GM12892 (cell line): ENCODE data around the gene PRAME.
"Not testable (repeated sequence)": the region's sequence is repeated elsewhere in the genome, so short reads cannot be mapped to it uniquely, and the experiment has no call there.

Experiments
- POLR2A ChIP-seq: IDR thresholded peaks from 2 replicates; pipeline ENCODE4 v1.6.1; 2011; ENCODE audit warnings: low read depth, low read length, control low read depth
- TAF1 ChIP-seq: IDR thresholded peaks from 2 replicates; pipeline ENCODE4 v1.6.1; 2011; ENCODE audit warnings: low read depth, mild to moderate bottlenecking, control low read depth, low read length, borderline replicate concordance

GRCh38 chr22:22509912-22510311 is 49.2 kb downstream of the PRAME start:
- not testable (repeated sequence) for TF ChIP-seq POLR2A, TAF1
